LoVo (cell line): Measurements from ENCODE around the gene TRMT61A.
A peak's percentile ranks its signal among the peaks of the same experiment; 100 is the strongest.
"Not testable (repeated sequence)": the region's sequence is repeated elsewhere in the genome, so short reads cannot be mapped to it uniquely, and the experiment has no call there.

Source experiments
- DNase-seq: peaks from one replicate; pipeline ENCODE4 v3.0.0-alpha.2; 2016; ENCODE audit warnings: low spot score

TRMT61A gene

DNA sequence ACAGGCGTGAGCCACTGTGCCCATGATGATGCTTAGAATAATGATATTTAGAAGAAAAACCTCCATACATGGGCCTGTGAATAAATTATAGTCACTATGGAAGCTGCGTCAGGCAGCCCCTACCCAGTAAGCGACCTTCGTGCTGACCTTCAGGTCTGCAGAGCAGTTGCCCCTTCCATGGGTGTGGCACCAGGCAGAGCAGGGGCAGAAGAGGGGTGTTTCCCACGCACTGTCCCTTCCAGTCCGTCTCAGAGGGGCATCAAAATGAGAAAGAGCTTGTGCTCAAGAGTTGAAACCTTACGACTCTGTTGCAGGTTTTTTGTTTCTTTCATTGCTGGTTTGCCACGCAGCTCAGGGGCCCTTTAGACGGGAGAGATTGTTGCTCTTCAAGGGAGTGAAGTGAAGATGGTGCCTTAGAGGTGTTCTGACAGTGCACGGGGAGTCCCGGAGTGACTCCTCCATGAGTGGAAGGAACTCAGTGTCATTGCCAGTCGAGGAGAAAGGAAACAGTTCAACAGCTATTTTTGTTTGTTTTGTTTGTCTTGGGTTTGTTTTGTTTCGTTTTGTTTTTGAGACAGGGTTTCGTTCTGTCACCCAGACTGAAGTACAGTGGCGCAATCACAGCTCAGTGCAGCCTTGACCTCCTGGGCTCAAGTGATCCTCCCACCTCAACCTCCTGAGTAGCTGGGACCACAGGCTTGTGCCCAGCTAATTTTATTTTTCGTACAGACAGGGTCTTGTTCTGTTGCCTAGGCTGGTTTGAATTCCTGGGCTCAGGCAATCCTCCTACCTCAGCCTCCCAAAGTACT, 20.3 kb upstream of the TRMT61A start:
- no peak for DNase-seq

DNA sequence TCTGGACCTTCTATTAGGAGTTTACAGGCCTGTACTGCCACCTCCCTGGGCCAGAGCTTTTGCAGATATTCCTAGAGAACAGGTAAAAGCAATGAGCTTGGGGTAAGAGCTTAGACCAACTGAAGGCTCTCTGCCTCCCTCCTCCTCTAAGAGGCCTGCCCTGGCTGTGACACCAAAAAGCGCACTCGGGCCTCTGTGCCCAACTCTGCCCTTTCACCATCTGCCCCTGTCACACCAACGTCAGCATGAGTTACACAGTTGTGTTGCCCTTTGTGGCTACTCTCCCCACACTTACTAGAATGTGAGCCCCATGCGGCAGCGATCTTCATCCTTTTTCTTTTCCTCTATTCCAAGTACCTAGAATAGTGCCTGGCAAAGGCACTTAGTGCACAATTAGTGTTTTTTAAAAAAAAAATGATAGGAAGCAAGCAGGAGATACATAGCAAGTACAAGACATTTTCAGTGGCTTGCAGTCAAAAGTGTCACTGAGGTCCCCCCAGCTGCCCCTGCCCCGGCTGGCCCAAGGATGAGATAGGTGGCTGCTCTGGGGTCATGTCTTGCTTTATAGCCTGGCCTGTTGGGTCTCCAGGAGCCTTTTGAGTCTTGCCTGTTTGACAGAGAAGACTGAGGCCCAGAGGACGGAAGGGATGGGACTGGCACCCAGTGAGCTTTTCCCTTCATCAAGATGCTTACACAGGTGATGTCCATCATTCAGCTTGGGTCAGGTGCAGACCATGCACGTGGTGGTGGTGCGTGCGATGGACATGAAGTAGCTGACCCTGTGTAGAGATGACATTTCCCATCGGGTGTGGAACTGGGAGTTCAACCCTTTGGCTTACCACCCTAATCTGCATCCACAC, 18.9 kb upstream of the TRMT61A start:
- no peak for DNase-seq

DNA sequence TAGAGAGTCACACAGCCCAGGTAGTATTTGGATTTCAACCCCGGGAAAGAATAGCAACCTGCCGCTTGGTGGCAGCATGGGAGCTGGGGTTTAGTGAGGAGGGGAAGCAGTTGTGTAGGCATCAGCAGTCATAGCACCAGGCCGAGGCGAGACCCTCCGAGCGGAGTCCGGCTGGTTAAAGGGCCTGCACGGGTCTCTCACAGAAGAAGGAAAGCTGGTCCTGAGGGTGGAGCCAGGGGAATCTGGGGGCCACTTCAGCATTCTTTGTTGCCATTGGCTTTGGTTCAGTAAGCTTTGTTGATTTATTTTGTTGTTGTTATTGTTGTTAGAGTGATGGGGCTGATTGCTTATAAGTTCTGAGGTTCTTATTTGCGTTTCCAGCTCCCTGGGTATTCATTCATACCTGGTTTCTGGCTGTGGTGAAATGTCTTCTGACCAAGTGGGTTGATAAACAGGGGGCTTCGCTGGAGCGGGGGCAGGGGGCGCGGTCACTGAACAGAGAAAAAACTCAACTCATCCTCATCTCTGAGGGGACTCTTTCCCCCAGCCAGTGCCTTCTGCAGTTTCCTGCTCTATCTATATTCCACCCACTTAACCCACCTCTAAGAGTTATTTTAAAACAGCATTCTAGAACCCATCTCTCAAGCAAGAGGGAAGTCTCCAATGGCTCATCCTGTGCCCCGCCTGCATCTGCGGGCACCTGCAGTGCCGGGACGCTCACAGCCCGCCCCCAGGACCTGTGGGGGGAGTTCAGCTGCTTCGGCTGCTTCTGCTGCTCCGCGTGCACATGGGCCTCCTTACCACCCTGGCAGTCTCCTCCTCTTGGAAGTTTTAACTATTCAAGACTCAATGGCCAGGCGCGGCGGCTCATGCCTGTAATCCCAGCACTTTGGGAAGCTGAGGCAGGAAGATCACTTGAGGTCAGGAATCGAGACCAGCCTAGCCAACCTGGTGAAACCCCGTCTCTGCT, 18.0 kb upstream of the TRMT61A start:
- no peak for DNase-seq

DNA sequence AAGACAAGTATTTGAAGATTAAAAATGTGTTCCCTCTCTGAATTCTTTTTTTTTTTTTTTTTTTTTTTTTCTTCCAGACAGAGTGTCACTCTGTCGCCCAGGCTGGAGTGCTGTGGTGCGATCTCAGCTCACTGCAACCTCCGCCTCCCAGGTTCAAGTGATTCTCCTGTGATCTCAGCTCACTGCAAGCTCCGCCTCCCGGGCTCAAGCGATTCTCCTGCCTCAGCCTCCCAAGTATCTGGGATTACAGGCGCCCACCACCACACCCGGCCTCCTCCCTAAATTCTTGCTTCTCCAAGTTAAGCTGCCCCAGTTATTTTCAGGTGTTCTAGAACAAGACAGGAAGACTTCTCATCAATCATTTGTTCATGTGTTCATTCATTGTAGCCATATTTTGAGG, 16.8 kb upstream of the TRMT61A start:
- DNase-seq, result not testable (repeated sequence)

DNA sequence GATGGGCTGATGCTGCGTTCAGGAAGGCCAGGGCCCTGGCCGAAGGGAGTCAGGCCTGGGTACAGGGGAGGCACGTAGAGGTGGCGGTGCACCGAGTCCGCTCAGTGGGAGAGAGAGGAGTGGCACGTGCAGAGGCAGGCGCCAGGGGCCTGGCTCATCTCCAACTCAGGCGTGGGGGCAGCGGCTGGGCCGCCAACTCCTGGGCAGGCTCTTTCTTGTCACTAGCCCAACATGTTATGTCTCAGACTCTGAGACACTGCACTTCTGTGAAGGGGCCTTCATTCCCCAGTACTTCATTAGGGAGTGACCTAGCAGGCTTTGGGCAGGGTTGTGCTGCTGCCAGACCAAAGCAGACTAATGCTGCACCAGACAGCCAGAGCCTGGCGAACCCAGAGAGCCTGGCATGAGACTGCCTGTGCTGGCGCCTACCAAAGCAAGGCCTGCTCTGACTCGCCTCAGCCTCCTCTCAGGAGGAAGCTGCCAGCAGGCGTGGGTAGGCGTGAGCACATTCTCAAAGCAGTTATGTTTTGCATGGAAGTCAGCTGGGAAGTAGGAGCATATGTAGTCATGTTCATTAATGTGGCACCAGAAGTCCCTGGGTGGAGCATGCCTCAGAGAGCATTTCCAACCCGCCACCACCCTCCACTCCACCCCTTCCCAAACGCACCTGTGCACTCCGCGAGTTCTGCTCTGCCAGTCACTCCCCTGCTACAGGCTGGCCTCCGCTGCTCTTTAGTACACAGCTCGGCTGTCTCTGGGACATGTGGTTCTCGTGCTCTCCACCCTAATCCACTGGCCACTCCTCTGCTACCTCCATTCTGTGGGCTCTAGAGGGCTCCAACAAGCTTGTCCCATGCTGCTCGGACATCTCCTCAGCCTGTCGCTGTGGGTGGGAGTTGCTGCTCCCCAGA, 16.0 kb upstream of the TRMT61A start:
- DNase-seq, result no peak

DNA sequence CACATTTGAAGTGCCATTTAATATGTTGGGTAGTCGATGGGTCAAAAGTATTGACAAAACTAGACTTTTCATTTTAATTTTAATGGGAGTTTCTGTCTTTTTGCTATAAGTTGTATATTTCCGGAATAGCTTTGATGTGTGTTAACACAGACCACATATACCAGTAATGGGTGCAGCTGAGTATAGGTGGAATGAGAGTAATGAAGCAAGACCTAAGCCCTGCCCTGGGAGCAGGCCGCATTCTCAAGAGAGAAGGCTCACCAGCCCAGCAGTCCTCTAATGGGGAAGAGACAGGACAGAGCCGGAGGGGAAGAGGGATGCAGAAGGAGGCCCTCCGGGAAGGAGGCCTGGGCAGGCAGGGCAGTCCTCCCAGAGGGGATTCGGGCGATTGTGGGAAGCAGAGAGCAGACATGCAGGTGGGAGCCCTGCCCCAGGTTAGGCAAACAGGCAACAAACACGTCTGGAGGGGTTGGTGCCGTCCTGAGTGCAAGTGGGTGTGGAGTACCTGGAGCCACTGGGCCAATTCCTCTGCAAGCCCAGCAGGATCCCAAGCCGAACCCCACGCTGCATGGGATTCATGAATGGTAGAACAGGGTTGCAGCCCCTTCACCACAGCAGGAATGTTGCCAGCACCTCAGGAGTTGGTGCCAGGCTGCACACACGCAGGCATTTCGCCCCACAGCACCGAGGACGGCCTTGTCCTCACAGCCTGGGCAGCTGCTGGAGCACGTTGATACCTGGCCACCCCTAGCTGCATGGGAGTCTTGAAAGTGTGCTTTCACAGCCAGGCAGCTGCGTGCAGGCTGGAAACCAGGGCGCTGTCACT, 14.2 kb upstream of the TRMT61A start:
- DNase-seq, result no peak

DNA sequence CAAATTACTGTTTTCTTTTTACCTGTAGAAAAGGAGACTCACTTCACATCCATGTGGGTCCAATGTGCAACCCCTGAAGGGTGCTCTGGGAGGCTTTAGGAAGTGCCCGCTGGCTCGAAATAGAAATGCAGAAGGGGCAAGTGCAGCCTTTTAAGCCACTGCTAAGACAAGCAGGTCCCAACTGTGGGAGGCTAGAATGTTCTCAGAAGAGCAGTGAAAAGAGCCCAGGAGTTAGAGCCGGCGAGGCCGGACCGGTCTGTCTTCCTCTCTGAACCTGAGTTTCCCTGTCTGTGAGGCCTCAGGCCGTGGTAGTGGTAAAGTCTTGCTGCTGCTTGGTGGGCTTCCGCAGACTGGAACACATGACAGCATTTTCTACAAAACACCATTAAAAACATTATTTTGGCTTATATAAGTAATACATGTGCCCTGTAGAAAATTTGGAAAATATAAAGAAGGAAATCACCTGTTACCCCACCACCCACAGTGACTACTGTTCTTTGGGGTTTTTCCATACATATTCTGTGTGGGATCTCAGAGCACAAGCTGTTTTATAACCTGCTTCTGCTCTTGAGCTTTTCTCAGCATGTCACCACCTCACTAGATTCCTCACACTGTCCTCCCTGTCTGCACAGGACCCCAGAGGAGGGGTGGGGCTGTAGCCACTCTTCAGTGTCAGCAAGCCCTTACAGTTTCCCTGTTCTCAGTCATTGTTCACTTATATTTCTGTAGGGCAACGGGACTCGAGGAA, 12.4 kb upstream of the TRMT61A start:
- no peak for DNase-seq

DNA sequence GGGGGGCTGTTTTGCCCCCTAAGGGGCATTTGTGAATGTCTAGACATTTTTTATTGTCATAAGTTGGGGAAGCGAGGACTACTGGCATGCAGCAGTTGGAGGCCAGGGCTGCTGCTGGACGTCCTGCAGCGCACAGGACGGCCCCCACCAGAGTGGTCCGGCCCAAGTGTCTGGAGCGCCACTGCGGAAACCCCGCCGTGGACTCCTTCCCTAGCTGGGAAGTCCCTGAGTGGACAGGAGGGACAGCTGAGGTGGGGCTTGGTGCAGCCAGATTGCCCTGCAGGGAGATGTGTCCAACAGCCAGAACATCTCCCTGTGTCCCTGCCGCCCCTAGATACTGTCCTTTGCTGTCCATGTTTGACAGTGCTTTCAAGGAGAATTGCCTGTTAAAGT, 11.8 kb upstream of the TRMT61A start:
- no peak for DNase-seq

DNA sequence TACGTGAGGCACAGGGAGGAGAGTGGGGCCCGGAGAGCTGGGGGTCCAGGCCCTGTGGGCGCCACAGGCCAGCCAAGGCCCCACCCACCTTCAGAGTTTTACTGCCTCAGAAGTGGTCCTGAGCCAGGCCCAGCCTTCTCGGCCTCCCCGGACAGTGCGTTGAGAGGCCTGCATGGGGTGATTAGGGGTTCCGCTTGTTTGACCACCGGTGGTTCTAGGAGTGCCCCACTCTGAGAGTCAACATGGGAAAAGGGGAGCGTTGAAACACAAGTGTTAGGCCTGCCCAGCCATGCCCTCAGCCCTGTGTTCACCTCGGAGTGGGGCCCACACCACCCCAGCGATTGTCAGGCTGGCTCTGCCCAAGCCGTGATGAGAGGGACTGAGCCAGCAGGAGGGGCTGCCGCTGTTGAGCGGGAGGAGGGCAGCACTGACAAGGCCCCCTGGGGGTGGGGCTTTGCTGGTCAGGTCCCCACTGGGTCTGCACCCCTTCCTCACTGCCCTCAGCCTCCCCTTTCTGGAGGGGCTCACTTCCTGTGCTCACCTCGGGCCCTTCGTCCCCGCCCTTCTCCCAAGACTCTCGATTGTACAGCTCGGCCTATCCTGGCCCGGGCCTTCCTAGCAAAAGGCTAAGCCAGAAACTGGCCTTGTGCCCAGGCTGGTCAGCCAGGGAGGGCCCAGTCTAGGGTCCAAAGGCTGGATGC, 11.1 kb upstream of the TRMT61A start:
- DNase-seq, result no peak

DNA sequence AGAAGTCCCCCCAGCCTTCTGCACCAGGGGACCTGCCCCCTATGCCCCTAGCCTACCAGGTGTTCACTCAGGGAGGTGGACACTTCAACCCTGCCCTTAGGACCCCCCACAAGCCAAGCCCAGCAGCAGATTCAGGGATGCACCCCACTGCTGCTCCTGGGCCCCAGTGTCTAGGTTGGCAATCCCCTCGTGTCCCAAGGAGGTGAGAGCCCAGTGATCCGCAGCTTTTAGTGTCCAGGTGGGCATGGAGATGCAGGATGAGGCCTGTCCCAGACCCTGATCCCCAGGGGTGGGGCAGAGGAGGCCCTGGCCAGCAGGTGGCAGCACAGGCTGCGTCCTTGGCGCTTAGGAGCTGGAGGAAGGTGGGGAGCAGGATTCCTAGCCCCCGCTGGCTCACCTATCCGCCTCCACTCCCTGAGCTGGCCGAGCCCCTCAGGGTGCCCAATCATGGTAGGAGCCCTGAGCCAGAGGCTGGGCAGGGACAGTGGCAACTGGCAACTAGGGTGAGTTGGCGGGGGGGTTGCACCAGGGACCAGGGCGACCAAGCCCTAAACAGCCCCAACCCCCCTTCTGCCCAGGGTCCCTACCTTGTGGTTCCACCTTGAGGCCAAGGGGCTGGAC, 10.5 kb upstream of the TRMT61A start:
- peak; percentile 50 for DNase-seq

DNA sequence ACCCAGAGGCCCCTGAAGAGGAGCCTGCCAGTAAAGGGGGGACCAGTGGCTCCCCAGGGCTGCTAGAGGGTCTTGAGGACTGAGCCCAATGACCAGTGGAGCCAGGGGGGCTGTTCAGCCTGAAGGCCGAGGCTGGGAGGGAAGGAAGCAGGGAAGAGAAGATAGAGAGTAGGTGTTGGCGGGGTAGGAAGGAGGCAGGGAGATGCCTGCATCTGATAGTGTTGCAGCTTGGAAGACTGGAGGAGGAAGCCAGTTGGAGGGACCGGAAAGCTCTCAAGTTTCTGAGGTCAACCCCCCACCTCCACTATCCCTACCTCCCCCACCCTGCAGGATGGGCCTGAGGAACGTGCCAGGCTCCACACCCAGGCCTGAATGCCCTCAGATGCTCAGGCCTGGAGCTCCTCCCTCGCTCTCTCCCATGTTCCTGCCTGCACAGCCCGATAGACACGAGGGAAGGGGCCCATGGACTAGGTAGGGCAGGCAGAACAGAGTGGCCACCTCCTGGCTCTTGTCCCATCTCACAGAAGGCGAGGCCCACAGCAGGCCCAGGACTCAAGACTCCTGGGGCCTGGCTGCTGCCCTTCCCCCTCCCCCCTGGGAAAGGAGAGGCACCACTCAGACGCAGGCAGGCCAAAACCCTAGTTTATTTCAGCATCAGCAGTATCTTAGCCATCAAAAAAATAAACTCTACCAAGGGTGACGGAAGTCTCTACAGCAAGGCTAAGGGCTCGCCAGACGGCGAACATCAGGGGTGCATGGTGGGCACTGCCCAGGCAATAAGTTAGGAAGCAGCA, 9.8 kb upstream of the TRMT61A start:
- no peak for DNase-seq

DNA sequence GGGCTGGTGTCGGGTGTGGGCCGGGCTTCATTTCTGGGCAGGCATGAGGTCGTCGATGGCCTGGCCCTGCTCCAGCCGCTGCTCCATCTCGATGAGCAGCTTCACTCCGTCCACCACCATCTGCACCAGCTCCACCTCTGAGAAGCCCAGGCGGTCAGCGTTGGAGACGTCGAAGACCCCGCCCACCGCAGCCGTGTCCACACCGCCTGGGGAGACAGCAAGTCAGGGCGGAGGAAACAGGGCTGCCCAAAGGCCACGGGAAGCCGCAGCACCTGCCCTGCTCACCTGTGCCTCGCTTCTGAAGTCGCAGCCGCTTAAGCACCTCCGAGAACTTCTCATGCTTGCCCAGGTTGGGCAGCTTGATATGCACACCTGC, 9.2 kb upstream of the TRMT61A start:
- no peak for DNase-seq

DNA sequence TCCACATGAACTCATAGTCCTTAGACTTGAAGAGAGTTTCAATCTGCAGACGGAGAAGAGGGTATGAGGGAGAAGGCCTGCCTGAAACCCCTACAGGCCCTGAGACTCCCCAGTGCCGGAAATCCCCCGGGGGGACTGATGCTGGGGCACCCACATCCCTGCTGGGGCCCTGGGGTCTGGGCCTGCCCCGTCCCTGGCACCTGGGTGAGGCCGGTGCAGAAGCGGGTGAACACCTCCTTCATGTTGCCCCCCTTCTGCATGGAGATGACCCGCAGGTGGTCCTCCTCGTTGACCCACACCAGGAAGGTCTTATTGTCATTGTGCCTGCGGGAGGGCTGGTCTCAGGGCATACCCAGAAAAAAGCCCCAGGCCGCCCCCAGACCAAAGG, 8.7 kb upstream of the TRMT61A start:
- DNase-seq, result no peak

DNA sequence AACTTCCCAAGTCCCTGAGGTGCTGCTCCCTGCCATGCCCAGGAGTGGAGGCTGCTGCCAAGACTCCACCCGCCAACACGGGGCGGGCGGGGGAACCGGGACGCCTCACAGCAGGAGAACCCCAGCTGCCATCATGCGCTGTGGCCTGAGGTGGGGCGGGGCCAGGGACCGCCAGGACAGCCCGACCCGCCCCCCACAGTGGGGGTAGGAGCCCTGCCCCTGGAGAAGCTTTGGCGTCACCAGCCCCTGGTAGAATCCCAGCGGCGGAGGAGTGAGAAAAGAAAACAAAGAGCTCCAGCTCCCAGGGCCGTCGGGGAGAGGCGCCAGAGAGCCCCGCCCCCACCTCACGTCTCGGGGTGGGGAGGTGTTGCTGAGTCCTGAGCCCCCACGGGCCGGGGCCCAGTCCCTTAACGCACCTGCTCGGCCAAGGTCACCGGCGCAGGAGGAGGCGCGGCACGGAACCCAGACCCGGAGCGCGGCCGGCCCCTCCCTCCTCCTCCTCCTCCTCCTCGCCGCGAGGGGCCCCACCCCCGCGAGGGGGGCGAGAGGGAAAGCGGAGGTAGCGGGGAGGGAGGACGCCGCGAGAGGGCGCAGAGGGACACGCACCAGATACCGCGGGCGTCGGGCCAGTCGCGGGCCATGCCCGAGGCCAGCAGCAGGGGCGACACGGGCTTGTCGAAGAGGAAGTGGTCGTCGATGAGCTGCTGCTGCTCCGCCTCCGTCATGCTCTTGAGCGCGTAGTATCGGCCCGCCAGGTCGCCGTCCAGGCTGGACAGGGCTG, 8.1 kb upstream of the TRMT61A start:
- DNase-seq, result peak; percentile 84

DNA sequence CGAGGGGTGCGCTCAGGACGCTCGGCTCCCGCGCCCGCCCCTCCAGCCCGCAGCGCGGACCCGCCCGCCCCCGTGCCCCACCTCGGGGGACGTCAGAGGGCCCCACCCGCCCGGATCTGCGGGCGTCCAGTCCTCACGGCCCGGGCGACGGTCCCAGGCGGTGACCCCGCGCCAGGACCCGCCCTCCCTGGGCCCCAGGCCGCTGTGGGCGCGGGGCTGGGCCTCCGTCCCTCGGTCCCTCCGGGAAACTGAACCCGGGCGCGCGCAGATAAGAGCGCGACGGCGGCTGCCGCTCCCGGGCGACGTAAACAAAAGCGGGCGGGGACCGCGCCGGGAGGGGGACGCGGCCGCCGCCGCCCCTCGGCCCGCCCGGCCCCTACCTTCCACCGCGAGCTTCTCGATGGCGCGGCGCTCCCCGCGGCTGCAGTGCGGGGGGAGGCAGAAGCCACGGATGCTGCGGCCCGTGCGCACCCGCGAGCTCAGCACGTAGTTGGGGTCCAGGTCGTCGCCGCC, 7.5 kb upstream of the TRMT61A start:
- DNase-seq, result peak; percentile 28

DNA sequence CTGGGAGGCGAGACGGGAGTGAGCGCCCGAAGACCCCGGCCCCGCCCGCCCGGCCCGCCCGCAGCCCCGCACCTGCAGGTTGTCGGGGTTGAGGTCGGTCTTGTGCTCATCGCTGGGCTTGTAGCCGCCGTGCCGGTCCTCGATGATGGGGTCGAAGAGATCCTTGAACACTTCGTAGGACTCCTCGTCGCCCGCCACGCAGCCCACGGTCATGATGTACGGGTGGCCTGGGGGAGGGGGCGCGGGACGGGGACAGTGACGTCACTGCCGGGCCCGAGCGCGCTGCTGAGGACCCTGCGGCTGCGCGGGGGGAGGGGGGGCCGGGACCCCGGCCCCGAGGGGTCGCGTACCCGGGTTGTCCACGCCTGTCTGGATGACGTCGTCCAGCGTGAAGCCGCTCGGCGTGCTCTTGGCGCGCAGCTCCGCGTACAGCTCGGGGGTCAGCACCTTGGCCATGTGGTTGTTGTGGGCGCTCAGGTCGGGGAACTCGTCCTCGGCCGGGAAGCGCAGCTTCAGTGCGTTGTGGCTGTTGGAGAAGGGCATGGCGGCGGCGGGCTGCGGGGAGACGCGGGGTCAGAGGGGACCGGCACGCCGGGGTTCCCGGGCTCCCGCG, 6.9 kb upstream of the TRMT61A start:
- DNase-seq, result no peak
